Stimulated activated CD4-positive, alpha-beta T cell treated with anti-CD3 and anti-CD28 coated beads, Interleukin-4, amount 100 ng/mL, for 4 hours (primary cell): Measurements from ENCODE around the gene SLC35B1.
"Not testable (repeated sequence)": the region's sequence is repeated elsewhere in the genome, so short reads cannot be mapped to it uniquely, and the experiment has no call there.

ENCODE experiments used
- DNase-seq, 2 experiments: peaks; one replicate each; pipeline ENCODE4 v3.0.0-alpha.2; 2020

SLC35B1 gene

GRCh38 chr17:49731435-49731831 is 23.7 kb upstream of the SLC35B1 start:
- DNase-seq = no peak

- DNase-seq = no peak
Observed at GRCh38 chr17:49730785-49731434, 23.1 kb upstream of the SLC35B1 start.

- DNase-seq = no peak
Observed at GRCh38 chr17:49730078-49730784, 22.5 kb upstream of the SLC35B1 start.

GRCh38 chr17:49729069-49729468 is 21.3 kb upstream of the SLC35B1 start:
- DNase-seq = no peak

GRCh38 chr17:49728425-49728824 is 20.7 kb upstream of the SLC35B1 start:
- no peak for DNase-seq

GRCh38 chr17:49727380-49727779 is 19.6 kb upstream of the SLC35B1 start:
- DNase-seq = no peak

- DNase-seq = no peak
Observed at GRCh38 chr17:49725452-49726130, 17.8 kb upstream of the SLC35B1 start.

GRCh38 chr17:49724552-49724951 is 16.8 kb upstream of the SLC35B1 start:
- not testable (repeated sequence) for DNase-seq

- no peak for DNase-seq
Observed at GRCh38 chr17:49723423-49723822, 15.7 kb upstream of the SLC35B1 start.

- DNase-seq = no peak
Observed at GRCh38 chr17:49722066-49722465, 14.3 kb upstream of the SLC35B1 start.

- no peak for DNase-seq
Observed at GRCh38 chr17:49717371-49717861, 9.7 kb upstream of the SLC35B1 start.

- DNase-seq = no peak
Observed at GRCh38 chr17:49716668-49717364, 9.1 kb upstream of the SLC35B1 start.

- peak in 1 of 2 experiments; percentile 46 for DNase-seq
Observed at GRCh38 chr17:49715717-49716279, 8.0 kb upstream of the SLC35B1 start.

- no peak for DNase-seq
Observed at GRCh38 chr17:49715216-49715615, 7.5 kb upstream of the SLC35B1 start.

GRCh38 chr17:49708515-49709183 is 885 bp upstream of the SLC35B1 start:
- no peak for DNase-seq

GRCh38 chr17:49707246-49707607 is 537 bp downstream of the SLC35B1 start:
- DNase-seq = no peak

- DNase-seq = no peak
Observed at GRCh38 chr17:49705254-49705653, 2.5 kb downstream of the SLC35B1 start.

- DNase-seq = no peak
Observed at GRCh38 chr17:49703557-49704277, 4.0 kb downstream of the SLC35B1 start.

GRCh38 chr17:49700960-49701359 is 6.8 kb downstream of the SLC35B1 start:
- DNase-seq = no peak

- no peak for DNase-seq
Observed at GRCh38 chr17:49699966-49700575, 7.7 kb downstream of the SLC35B1 start.

- DNase-seq = no peak
Observed at GRCh38 chr17:49698005-49698404, 9.8 kb downstream of the SLC35B1 start.
